ENCODE results near the gene RHOJ.
A peak's percentile ranks its signal among the peaks of the same experiment; 100 is the strongest.

DNA sequence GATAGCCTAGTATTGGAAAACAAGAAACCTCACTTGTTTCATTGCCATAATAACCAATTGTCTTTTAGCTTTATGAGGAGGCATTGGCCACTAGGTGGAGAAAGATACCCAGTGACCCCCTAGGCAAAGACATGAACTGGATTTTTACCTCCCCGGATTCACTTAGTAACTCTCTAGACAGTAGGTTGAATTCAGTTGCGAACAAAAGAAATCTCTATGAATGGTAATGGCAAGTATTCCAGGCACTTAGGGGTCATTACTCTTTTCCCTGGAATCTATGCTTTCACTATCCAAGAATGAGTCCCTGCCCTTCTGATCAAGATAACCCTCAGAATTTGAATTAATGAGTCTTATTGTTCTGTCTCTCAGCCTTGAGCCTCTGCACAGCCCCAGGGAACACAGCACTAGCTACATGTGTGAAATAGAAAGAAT lies 29.5 kb upstream of the RHOJ start:
- TF ChIP-seq CTCF (IDR thresholded peaks at IDR 0.05) = peak; percentile 10 to 64 (median 60)
- TF ChIP-seq POLR2AphosphoS5 (IDR thresholded peaks at IDR 0.05) = no peak
